Fibroblast of pulmonary artery (primary cell): ENCODE data around the gene SLC36A4.

Experiments used
- DNase-seq: peaks from one replicate; pipeline ENCODE4 v3.0.0-alpha.2; 2010; ENCODE audit warnings: low read depth
- H3K4me3 ChIP-seq: replicated peaks from 2 replicates; pipeline ENCODE4 v1.5.1; 2011; ENCODE audit warnings: low read depth, mild to moderate bottlenecking, control low read depth, low read length, moderate library complexity
- TF ChIP-seq, protein P1 (sequence below): IDR thresholded peaks from 2 replicates; pipeline ENCODE4 v1.5.1; 2011; ENCODE audit warnings: mild to moderate bottlenecking, control low read depth, low read length, inconsistent platforms; ENCODE audit errors: missing control alignments

SLC36A4 gene

DNA sequence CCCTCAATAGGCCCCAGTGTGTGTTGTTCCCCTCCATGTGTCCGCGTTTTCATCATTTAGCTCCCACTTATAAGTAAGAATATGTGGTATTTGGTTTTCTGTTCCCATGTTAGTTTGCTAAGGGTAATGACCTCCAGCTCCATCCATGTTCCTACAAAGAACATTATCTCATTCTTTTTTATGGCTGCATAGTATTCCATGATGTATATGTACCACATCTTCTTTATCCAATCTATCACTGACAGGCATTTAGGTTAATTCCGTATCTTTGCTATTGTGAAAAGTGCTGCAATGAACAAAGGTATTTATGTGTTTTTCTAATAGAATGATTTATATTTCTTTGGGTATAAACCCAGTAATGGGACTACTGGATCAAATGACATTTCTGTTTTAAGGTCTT, 42.1 kb downstream of the SLC36A4 start:
- TF ChIP-seq, protein P1, sequence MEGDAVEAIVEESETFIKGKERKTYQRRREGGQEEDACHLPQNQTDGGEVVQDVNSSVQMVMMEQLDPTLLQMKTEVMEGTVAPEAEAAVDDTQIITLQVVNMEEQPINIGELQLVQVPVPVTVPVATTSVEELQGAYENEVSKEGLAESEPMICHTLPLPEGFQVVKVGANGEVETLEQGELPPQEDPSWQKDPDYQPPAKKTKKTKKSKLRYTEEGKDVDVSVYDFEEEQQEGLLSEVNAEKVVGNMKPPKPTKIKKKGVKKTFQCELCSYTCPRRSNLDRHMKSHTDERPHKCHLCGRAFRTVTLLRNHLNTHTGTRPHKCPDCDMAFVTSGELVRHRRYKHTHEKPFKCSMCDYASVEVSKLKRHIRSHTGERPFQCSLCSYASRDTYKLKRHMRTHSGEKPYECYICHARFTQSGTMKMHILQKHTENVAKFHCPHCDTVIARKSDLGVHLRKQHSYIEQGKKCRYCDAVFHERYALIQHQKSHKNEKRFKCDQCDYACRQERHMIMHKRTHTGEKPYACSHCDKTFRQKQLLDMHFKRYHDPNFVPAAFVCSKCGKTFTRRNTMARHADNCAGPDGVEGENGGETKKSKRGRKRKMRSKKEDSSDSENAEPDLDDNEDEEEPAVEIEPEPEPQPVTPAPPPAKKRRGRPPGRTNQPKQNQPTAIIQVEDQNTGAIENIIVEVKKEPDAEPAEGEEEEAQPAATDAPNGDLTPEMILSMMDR, result no peak
- no peak for DNase-seq
- H3K4me3 ChIP-seq, result no peak overlapping the region

DNA sequence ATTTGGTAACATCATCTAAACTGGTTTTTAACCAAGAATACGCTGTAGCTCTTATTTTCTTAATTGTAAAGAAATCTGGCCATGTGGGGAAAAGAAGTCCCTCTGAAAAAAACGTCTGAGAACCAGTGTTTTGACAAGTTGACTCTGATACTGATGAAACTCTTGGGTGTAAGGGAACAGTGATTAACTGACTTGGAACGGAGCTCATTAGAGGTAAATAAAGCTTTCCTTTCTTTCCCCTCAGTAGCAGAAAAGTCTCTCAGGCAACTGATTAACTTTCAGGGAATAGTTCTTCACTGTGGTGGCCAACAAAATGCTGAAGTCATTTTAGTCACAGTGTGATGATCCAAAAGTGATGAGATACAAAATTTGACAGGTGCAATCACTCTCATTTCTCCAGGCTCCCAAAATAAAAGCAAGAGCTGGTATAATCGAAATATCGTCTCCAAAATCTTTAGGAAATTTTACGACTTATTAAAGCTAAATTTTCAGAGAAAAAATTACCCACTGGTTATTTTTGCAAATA, 52.3 kb downstream of the SLC36A4 start:
- TF ChIP-seq, protein P1, result no peak
- DNase-seq, result no peak
- no peak overlapping the region for H3K4me3 ChIP-seq

DNA sequence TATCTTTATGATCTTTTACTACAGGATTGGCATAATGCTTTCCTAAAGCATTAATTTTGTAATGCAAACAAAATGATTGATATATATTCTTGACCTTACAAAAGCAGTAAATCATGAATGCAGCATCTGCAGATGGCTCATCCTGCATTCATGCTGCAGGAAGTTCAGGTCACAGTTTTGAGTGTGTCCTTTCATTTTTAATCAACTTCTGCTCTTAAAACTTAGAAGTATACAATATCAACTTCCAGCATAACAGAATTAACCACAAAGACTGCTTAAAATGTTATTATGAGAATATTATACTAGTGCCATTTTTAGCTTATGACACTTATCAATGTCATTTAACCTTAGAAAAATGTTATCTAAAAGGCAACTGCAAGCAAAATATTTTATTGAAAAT, 54.0 kb downstream of the SLC36A4 start:
- TF ChIP-seq, protein P1, result no peak
- DNase-seq, result no peak
- H3K4me3 ChIP-seq, result no peak overlapping the region

DNA sequence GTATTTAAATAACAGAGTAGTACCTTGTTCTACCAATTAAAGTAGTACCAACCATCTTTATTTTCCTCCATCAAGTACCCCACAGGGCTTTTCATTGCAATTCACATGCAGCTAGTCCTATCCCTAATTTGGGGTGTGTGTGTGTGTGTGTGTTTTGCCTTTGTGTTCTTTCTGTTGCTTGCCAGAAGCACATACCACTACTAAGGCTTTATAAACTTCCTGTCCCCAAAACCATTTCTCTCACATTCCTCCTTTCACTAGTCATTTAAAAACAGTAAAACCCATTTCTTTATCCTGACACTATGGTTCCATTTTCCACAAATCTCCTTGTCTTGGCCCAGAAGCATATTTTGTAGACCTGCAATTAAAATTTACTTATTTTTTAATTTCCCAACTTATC, 54.6 kb downstream of the SLC36A4 start:
- TF ChIP-seq, protein P1, result no peak
- DNase-seq, result peak; percentile 9

DNA sequence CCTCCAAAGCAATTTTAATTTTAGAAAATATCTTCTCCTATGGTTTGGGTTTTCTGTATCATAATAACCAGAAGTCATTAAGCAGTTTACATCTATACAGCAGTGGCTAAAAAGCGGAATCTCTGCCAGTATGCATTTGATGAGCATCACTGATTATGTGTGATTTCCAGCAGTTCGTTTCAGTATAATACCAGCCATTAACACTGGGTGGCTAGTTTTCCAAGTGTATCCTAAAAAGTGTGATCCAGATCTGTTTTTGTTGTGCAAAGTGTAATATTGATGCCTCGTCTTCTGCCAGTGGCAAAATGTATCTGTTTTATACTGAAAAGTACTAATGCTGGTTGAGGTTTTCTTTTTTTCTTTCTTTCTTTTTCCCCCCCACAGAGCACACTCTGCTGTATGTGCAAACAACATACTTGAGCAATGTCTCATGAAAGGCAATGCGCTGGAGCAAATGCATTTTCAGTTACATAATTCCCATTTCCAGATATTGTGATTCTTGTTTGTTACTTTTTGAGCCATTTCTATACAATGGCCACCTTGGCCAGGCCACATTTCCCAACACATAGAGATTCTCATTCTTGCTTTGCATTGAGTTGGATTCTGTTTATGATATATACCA, 64.2 kb downstream of the SLC36A4 start:
- TF ChIP-seq, protein P1, result no peak
- peak; percentile 64 for DNase-seq
- H3K4me3 ChIP-seq, result no peak overlapping the region

More for the DNA sequence above, 54.6 kb downstream of the SLC36A4 start:
- H3K4me3 ChIP-seq, result no peak overlapping the region

DNA sequence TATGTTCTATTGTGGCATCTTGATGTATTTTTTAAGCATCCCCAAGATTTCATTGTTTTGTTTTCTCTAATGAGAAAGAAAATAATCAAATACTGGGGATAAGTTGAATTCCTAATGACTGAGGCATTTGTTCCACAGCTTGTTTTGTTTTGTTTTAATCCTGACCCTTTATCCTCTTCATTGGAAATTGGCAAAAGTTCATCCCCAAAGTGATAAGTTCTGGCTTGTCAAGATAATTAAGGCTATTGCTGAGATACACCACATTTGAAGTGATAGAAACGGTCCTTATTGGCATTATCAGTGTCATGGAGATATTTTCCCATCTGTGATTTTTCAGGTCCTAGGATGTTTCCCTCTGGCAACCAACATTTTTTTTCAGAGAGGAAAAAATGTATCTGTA, 65.0 kb downstream of the SLC36A4 start:
- DNase-seq, result no peak

More for the DNA sequence above, 65.0 kb downstream of the SLC36A4 start:
- no peak overlapping the region for H3K4me3 ChIP-seq
- TF ChIP-seq, protein P1, result no peak
